Hematopoietic multipotent progenitor cell treated with erythropoietin and hydrocortisone succinate and interleukin-3 and kit ligand, for 4 days (in vitro differentiated cells): ENCODE measurements around the gene PIP5K1C.
"Not testable (repeated sequence)": the region's sequence is repeated elsewhere in the genome, so short reads cannot be mapped to it uniquely, and the experiment has no call there.

Source experiments
- DNase-seq: peaks from one replicate; pipeline ENCODE4 v3.0.0-alpha.2; 2015

Gene PIP5K1C

DNA sequence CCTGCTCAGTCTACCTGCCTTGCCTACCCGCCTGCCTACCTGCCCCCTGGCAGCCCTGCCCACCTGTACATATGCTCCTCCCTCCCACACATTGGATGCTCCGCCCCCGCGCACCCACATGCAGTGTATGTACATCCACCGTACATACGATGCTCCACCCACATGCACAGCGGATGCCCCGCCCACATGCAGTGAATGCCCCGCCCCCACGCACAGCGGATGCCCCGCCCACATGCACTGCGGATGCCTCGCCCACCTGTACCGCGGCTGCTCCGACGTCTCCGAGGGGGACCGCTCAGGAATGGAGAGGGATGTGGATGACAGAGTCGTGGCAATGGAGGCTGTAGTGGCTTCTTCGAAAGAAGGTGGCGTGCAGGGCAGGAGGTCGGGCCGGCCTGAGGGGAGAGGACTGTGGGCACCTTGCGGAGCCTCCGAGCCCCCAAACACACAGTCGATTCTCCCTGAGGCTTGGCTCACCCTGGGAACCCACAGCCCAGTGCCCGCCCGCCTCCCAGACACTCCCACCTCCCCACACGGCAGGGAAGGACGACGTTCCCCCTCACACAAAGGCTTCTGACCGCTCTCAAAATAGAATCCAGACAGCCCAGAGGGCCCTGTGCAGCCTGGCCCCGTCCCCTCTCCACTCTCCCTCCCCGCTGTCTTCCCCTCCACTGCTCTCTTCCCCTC, 57.1 kb downstream of the PIP5K1C start:
- DNase-seq: peak; percentile 33

DNA sequence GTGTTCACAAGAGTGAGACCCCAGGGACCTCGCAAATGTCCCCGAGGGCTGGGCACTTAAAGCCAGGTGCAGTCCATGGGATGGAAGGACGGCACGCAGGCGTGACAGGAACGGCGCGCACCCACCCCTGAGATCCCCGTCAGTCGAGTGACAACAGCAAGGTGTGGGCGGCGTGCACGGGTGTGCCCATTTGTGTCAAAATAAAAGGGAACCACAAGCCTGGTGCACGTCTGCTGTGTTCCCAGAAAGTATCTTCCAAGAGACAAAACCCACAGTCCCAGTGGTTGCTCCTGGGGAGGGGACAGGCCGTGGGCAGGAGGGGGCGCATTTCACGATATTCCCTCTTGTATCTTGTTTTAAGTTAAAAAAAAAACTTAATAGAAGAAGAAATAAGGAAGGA, 58.0 kb downstream of the PIP5K1C start:
- DNase-seq: no peak

GRCh38 chr19:3641515-3642269, 58.6 kb downstream of the PIP5K1C start:
- DNase-seq: no peak

DNA sequence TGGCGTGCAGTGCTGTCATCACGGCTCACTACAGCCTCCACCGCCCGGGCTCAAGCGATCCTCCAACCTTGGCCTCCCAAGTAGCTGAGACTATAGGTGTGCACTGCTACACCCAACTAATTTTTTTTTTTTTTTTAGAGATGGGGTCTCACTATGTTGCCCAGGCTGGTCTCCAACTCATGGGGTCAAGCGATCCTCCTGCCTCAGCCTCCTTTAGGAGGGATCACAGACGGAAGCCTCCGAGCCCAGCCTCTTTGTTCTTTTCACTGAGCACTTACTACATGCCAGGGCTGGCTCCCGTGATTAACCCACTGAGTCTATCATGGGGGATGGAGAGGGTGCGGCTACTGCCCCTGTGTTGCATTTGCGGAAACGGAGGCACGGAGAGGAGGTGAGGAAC, 60.8 kb downstream of the PIP5K1C start:
- no peak for DNase-seq

DNA sequence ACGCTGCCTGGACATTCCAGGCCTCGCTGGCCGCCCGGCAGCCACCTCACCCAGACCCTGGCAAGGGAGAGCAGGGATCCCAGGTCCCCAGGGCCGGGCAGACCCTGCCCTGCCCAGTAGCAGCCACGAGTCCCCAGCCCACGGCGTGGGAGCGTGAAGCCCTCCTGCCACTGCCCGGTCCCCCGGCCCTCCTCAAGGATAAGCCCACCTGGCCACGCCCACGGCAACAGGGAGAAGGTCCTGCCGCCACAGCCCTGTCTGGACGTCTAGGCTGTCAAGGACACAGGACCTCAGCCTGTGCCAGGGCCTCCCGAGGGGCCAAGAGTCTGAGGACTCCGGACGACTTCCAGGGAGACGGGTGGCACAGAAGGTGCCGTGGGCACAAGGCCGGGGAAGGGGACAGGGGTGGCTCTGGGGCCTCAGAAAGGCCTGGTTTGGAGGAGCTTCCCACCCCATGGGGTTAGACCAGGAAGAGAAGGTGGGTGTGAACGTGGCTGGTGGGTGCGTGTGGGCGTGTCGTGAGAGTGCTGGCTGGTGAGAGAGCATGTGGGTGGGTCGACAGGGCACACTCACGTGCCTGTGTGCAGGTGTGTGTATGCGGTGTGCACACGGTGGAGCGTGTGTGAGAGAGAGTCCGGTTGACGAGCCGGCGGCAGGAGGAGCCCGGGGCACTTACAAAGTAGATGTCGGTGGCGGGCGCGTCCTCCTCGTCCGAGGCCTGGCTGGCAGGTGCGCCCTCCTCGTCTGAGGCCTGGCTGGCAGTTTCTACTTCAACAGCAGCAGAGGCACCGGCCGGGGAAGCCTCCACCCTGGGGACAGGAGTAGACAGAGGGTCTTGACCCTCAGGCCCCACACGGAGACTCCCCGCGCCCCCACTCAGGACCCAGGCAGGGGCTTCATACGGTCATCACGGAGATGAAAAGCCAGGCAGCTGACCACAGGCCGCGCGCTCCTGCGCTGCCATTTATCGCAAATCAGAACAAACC, 61.8 kb downstream of the PIP5K1C start:
- DNase-seq: no peak

DNA sequence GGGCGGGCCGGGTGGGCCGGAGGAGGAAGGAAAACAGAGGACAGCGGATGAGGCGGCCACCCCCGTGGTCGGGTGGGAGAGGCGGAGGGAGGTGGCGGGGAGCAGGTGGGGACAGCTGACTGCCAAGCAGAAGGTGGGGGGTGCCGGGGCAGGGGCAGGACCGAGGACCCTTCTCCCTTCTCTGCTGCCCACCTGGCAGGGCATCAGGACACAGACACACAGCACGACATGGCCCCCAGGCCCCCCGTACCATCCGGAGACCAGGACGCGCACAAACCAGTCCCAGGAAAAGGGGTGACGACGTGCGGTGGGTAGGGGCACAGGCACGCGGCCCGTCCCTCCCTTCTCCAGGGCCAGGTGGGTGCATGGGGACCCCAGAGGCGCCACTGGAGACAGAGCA, 62.6 kb downstream of the PIP5K1C start:
- DNase-seq: no peak

GRCh38 chr19:3636962-3637361, 63.3 kb downstream of the PIP5K1C start:
- no peak for DNase-seq

DNA sequence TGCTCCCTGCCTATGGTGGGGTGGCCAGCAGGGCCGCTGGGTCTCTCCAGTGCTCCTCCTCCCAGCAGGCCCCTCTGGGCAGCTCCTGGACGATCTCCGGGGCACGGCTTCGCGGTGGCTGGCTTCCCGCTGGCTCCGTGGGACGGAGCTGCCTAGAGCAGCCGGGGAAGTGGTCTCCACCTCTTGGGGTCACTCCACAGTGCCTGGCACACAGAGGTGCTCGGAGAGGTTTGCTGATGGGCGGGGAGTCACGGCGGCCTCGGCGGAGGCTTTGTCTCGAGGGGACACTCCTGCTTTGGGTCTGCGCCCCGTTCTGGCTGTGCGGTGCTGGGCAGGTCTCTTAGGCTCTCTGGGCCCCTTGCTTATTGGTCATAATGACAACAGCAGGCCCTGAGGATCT, 63.8 kb downstream of the PIP5K1C start:
- no peak for DNase-seq

- no peak for DNase-seq
Measured at GRCh38 chr19:3634496-3635045, 65.7 kb downstream of the PIP5K1C start.

DNA sequence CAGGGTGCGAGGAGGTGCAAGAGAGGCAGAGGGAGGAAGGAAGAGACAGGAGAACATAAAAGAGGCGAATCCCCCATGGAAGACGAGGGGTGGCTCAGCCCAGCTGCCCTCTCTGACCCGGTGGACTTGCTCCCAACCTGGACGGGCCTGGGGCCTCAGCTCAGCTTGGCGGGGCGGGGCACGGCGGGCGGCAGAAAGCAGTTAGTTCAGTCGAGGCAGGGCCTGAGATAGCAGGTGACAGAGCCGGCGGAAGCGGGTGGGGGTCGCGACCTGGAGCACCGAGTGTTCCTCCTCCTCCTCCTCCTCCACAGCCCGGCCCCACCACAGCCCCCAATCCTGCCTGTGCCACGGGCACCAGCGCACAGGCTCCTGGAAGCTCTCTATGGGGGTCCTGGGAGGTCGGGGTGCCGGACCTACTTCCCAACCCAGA, 66.7 kb downstream of the PIP5K1C start:
- DNase-seq: no peak

- DNase-seq: no peak
Measured at GRCh38 chr19:3632739-3633558, 67.3 kb downstream of the PIP5K1C start.

GRCh38 chr19:3632098-3632497, 68.2 kb downstream of the PIP5K1C start:
- DNase-seq: no peak

DNA sequence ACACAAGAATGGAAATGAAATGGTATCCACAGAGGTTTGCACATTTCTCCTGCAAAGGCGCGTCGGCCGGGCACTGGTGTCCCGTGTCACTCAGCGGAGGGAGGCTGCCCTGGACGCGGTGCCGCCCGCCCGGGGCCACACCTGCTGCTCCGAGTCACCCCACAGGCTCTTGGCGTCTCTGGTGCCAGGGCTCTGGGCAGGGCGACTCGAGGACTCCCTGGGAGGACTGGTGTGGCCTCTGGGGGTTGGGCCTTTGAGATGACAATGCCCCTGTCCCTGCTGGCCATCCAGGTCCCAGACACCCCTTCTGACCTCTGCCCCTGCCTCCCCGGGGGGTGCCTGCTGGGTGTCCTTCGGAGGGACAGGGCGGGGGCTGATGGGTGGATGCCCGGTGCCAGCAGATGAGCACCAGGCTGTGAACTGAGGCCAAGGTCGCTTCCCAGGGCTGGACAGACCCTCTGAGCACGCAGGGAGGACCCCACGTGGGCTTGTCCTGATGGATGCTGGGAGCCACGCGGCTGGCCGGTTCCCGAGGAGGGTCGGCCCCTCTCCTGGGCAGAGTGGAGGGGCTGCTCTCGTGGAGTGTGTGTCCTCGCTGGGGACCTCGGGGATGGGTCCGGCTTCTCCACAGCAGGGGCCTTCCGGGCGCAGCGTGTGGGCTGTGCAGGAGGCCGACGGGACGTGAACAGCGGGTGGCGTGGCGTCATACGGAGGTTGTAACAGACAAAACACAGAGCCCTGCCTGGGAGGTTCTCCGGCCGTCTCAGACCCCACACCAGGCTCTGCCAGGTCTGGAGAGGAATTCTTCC, 69.0 kb downstream of the PIP5K1C start:
- DNase-seq: no peak

DNA sequence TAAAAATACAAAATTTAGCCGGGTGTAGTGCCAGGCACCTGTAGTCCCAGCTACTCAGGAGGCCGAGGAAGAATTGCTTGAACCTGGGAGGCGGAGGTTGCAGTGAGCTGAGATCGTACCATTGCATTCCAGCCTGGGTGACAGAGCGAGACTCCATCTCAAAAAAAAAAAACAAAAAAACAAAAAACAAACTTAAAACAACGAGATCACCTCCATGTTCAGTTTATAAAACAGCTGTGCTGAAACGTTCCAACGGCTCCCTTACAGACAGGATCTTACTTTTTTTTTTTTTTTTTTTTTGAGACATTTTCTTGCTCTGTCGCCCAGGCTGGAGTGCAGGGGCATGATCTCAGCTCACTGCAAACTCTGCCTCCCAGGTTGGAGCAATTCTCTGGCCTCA, 71.5 kb downstream of the PIP5K1C start:
- not testable (repeated sequence) for DNase-seq

DNA sequence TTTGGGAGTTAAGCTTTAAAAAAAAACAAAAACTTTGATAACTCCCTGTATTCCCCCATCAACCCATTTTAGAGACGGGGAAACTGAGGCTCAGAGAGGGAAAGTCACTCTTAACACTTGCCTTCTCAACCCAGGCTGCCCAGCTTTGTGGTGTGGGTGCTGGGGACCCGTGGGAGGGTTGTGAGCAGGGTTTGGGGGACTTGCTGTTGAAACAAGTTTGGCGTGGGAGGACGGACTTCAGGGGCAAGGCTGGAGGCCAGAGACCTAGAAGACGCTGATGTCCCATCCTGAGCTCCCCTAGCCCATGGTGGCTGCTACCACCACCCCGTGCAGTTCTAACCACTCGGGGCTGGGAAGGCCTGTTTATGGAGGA, 72.9 kb downstream of the PIP5K1C start:
- DNase-seq: no peak

DNA sequence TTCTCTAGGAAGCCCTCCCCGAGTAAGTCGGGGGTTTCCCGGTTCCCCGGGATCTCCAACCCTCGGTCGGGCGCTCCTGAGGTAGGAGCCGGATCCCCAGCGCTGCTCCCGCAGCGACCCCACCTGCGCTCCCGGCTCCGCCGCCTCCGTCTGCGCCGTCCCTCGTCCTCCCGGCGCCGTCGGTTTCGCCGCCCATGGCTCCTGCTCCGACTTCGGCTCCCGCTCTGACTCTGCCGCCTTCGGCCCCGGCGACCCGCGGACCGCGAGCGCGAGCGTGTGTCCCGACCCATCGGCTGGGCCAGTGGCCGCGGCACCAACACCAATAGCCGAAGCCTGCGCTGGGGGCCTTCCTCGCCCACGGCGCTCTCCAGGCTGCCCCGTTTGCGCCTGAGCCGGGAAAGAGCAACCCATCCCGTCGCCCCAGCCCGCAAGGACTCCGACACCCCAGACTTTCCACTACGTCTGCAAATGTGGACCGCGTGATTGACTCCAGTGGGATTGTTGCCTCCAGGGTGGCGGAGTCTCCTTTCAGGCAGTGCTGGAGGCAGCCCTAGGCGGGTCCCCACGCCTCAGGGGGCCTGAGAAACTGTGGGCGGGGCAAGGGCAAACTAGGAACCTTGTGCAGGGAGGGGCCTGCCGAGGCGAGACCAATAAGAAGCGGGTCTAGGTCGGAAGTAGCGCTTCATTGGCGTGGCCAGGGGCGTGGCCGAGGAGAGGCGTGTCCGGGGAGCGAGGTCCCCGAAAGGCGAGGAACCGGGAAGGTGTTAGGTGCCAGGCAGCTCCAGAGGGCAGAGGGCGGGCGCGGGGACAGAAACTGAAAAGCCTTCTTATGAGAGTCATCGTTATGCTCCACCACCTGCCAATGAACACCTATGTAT, 73.6 kb downstream of the PIP5K1C start, which contains the start of gene CACTIN:
TSS of gene CACTIN (minus strand) at position 318 of the 878 bp plus-strand sequence. CDS start at position 290, 28 bp downstream.
- DNase-seq: peak; percentile 100

GRCh38 chr19:3625996-3626472, 74.2 kb downstream of the PIP5K1C start:
- peak; percentile 45 for DNase-seq

DNA sequence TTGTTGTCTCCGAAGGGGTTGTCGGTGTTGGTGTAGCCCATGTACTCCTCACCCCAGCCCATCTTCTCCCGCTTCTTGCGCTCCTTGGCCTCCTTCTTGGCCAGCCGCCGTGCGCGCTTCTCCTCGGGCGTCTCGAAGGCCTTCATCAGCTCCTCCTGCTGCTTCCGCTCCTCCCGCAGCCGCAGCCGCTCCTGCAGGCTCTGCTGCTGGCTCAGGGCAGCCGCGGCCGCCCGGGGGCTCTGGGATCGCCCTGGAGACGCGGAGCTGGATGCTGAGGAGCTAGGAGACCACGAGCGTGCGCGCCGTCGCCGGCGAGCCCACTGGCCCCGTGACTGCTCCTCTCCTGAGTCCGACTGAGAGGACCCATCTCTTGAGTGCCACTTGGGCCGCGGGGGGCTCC, 76.6 kb downstream of the PIP5K1C start:
- no peak for DNase-seq

DNA sequence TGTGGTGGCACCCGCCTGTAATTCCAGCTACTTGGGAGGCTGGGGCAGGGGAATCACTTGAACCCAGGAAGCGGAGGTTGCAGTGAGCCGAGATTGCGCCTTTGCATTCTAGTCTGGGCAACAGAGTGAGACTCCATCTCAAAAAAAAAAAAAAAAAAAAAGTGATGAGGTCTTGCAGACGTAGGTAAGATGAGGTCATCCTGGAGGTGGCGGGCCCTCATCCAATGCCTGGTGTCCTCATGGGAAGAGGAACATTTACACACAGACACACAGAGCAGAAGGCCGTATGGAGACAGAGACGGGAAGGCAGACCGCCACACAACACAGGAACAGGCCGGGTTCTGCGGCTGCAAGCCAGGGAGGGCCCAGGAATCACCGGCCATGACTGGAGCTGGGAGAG, 78.0 kb downstream of the PIP5K1C start:
- no peak for DNase-seq

DNA sequence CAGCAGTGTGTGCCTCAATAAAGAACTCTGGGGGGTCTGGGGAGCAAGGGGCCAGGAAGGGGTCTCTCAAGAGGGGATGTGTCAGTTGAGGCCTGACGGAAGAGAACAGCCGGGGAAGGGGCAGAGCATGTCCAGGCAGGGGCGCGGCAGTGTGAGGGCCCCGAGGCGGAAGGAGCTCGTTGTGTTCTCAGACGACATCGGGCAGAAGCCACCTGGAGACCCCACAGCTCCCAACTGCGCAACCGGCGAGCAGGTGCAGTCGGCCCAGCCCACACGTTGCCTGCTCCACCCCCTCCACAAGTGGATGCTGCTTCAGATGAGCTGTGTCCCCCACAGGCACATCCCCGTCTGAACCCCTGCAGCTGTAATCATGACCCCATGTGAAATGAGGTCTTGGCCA, 78.6 kb downstream of the PIP5K1C start:
- DNase-seq: no peak
